ENCODE measurements around the gene ELL3.

- TF ChIP-seq EZH2 (IDR thresholded peaks at IDR 0.05; ENCODE audit: borderline replicate concordance, low read length) (no peak), CTCF (conservative IDR thresholded peaks at IDR 0.05 in 1 of 2, IDR thresholded peaks at IDR 0.05 in 1 of 2; ENCODE audit: extremely low read depth in 1 of 2, insufficient read depth in 1 of 2, low read depth in 1 of 2, low read length in 2 of 2) (no peak)
Observed at GRCh38 chr15:43826029-43826507, 49.3 kb upstream of the ELL3 start.

Measured in mammary epithelial cell (primary cell).